Activated CD8-positive, alpha-beta T cell treated with anti-CD3 and anti-CD28 coated beads for 36 hours (primary cell): Measurements from ENCODE around the gene KIAA1328. TPM values are rescaled to one million over a fixed set of nuclear protein-coding genes. Genes with fewer than 3 reads are reported as not detected.

Experiments used
- ATAC-seq: fragments of 200-7000 bp; cut with Tn5 transposase; one replicate; pipeline ENCODE4 v1.10.0; 2021; ENCODE audit warnings: mild to moderate bottlenecking, moderate library complexity
- CTCF ChIA-PET: fragments of 350-600 bp; sonication (Branson Sonifier 250); formaldehyde crosslinking; loops from one replicate; lab custom pipeline; 2021; ENCODE audit warnings: antibody characterized with exemption; lab: Charles Lee
- POLR2A ChIA-PET: fragments of 350-600 bp; sonication (Branson Sonifier 250); formaldehyde crosslinking; loops from one replicate; lab custom pipeline; 2021; ENCODE audit warnings: antibody characterized with exemption; lab: Charles Lee
- DNase-seq: peaks from one replicate; pipeline ENCODE4 v3.0.0-alpha.2; 2020
- H3K27ac Mint-ChIP-seq: one replicate; pipeline ENCODE4 v1.8.0; 2021; ENCODE audit warnings: mild to moderate bottlenecking, mixed read lengths
- H3K27me3 Mint-ChIP-seq: one replicate; pipeline ENCODE4 v1.8.0; 2021; ENCODE audit warnings: mixed read lengths
- H3K36me3 Mint-ChIP-seq: one replicate; pipeline ENCODE4 v1.8.0; 2021; ENCODE audit warnings: low read depth, mixed read lengths
- H3K4me1 Mint-ChIP-seq: one replicate; pipeline ENCODE4 v1.8.0; 2021; ENCODE audit warnings: low read depth, mixed read lengths
- H3K4me3 Mint-ChIP-seq: one replicate; pipeline ENCODE4 v1.8.0; 2021; ENCODE audit warnings: mild to moderate bottlenecking, moderate library complexity, mixed read lengths
- H3K9me3 Mint-ChIP-seq: one replicate; pipeline ENCODE4 v1.8.0; 2021; ENCODE audit warnings: mixed read lengths
- intact Hi-C: fragments of 100-400 bp; cut with micrococcal nuclease; formaldehyde crosslinking; loops from one replicate; pipeline ENCODE4 v1.10.0; 2022
- total RNA-seq, 2 experiments: library from RNA; stranded (reverse); gene quantifications; one replicate each; pipeline ENCODE4 v1.2.3, GENCODE V29; 2021
- TF ChIP-seq, protein P1 (sequence below): fragments of 200-600 bp; IDR thresholded peaks from one replicate; pipeline ENCODE4 v1.8.0; 2022; ENCODE audit warnings: antibody characterized with exemption, mild to moderate bottlenecking

KIAA1328 gene
- total RNA-seq, 2 experiments from 2014 or later: 5.9 to 6.1 TPM

DNA sequence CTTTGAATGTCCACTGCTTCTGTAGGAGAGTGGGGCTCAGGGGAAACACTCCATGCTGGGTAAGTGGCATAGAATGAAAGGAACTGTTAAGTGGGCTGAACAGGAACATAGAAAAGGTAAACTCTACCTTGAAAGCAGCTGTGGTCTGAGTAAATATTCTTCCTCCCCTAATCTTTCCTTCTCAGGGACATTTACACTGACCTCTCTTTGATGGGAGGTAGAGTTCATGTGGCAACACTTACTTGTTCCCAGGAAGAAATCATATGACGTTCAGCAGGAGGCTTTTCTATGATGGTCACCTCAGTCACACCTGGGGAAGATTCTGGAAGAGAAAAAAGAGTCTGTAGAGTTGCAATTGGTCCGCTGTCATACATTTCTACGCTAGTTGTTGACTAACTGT, 10.3 kb upstream of the KIAA1328 start:
- ChIA-PET POLR2A (no interaction called here), CTCF (interaction anchor here (1.1 to 2.7 kb wide), 2 partner anchors 8 to 10 kb away, joined by 3 to 14 read pairs; no protein-coding TSS in a partner anchor)
- H3K36me3 Mint-ChIP-seq: peaks cover 31% of the 10 kb centered on the region
- TF ChIP-seq, protein P1, sequence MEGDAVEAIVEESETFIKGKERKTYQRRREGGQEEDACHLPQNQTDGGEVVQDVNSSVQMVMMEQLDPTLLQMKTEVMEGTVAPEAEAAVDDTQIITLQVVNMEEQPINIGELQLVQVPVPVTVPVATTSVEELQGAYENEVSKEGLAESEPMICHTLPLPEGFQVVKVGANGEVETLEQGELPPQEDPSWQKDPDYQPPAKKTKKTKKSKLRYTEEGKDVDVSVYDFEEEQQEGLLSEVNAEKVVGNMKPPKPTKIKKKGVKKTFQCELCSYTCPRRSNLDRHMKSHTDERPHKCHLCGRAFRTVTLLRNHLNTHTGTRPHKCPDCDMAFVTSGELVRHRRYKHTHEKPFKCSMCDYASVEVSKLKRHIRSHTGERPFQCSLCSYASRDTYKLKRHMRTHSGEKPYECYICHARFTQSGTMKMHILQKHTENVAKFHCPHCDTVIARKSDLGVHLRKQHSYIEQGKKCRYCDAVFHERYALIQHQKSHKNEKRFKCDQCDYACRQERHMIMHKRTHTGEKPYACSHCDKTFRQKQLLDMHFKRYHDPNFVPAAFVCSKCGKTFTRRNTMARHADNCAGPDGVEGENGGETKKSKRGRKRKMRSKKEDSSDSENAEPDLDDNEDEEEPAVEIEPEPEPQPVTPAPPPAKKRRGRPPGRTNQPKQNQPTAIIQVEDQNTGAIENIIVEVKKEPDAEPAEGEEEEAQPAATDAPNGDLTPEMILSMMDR: no peak
- H3K4me1 Mint-ChIP-seq: peaks cover 7% of the 10 kb centered on the region
- H3K4me3 Mint-ChIP-seq: no peak overlapping the region
- no peak for ATAC-seq
- H3K27me3 Mint-ChIP-seq: no peaks in the 10 kb centered on the region
- H3K9me3 Mint-ChIP-seq: no peaks in the 10 kb centered on the region
- intact Hi-C loops: no loop called here
- H3K27ac Mint-ChIP-seq: no peak overlapping the region
- DNase-seq: no peak

DNA sequence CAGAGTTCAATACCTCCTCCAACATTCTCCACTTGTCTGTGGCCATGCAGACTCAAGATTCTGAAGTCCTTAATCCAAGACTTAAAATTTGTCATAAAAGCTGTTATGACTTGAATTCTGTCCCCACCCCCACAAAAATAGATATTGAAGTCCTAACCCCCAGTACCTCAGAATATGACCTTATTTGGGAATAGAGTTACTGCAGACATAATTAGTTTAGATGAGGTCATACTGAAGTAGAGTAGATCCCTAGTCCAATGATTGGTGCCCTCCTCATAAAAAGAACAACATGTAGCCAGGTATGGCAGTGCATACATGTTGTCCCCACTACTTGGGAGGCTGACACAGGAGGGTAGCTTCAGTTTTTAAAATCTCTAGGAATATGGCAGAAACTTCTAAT, 9.3 kb upstream of the KIAA1328 start:
- no peaks in the 10 kb centered on the region for H3K27me3 Mint-ChIP-seq
- H3K9me3 Mint-ChIP-seq: no peaks in the 10 kb centered on the region
- TF ChIP-seq, protein P1: no peak
- H3K27ac Mint-ChIP-seq: no peak overlapping the region
- H3K4me3 Mint-ChIP-seq: no peak overlapping the region
- H3K36me3 Mint-ChIP-seq: peaks cover 36% of the 10 kb centered on the region
- DNase-seq: no peak
- intact Hi-C loops: no loop called here
- POLR2A ChIA-PET: no interaction called here
- peaks cover 10% of the 10 kb centered on the region for H3K4me1 Mint-ChIP-seq
- CTCF ChIA-PET: interaction anchor here (2.7 kb wide), 1 partner anchor 11 kb away, joined by 14 read pairs; no protein-coding TSS in a partner anchor
- ATAC-seq: no peak

DNA sequence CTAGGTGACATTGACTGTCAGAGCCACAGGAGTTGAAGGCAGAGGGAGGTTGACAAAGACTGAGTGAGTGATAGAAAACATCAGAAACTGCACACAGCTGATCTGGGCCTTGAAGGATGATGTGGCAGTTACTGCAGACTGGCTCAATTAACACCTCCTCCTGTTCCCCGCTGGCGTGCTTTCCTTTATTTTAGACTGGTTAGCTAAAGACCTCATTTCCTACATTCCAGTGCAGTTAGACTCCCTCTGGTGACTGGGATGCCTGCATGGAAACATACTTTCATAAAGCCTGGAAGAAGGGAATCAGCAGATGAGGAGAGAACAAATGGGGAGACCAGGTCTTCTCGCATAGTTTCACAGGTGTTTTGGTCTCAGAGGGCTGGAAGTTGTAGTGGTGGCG, 7.2 kb upstream of the KIAA1328 start:
- TF ChIP-seq, protein P1: no peak
- no peak for DNase-seq
- intact Hi-C loops: no loop called here
- Mint-ChIP-seq H3K4me1 (peaks cover 13% of the 10 kb centered on the region), H3K36me3 (peaks cover 34% of the 10 kb centered on the region), H3K27me3 (no peaks in the 10 kb centered on the region), H3K27ac (no peak overlapping the region), H3K4me3 (no peak overlapping the region), H3K9me3 (no peaks in the 10 kb centered on the region)
- no peak for ATAC-seq
- CTCF ChIA-PET: interaction anchor here (1.2 to 1.3 kb wide), 2 partner anchors 11 to 13 kb away, joined by 3 read pairs; no protein-coding TSS in a partner anchor
- POLR2A ChIA-PET: no interaction called here

DNA sequence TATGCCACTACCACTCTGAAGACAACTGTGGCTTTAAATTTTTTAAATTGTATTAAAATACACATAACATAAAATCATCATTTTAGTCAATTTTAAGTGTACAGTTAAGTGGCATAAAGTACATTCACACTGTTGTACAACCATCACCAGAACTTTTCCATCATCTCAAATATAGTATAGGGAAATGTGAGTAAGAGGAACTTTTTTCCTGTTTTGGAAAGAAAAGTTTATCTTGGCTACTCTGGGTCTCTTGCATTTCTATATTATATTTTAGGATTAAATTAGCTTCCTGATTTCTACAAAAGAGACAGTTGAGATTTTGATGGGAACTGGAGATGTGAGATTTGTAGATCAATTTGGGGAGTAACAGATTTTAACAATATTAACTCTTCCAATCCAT, 3.4 kb upstream of the KIAA1328 start:
- no peak for ATAC-seq
- H3K4me1 Mint-ChIP-seq: peaks cover 30% of the 10 kb centered on the region

DNA sequence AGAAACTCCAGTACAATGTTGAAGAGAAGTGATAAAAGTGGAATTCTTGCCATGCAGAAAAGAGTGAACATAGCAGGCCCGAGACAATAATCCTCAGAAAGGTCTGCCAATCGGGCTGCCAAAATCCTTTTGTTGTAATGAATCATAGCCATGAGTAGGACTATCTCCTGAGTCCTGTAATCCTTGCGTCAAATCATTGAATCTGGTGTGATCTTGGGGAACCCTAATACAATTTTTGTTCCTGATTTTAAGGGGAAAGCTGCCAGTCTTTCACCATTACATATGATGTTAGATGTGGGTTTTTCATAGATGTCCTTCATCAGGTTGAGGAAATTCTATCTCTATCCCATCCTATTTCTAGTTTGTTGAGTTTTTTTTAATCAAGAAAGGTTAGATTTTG, 2.4 kb upstream of the KIAA1328 start:
- intact Hi-C loops: no loop called here
- ChIA-PET POLR2A (interaction anchor here (0.7 kb wide), 1 partner anchor 242 kb away, joined by 4 read pairs; no protein-coding TSS in a partner anchor), CTCF (interaction anchor here (0.7 to 1.0 kb wide), 3 partner anchors 8 to 17 kb away, joined by 3 to 6 read pairs (median 3); no protein-coding TSS in a partner anchor)
- no peaks in the 10 kb centered on the region for H3K27me3 Mint-ChIP-seq
- DNase-seq (no peak), ATAC-seq (no peak)
- no peak overlapping the region for H3K4me3 Mint-ChIP-seq
- H3K27ac Mint-ChIP-seq: no peak overlapping the region
- H3K4me1 Mint-ChIP-seq: peaks cover 40% of the 10 kb centered on the region
- peaks cover 22% of the 10 kb centered on the region for H3K36me3 Mint-ChIP-seq
- TF ChIP-seq, protein P1: no peak
- H3K9me3 Mint-ChIP-seq: no peaks in the 10 kb centered on the region

More for the DNA sequence above, 3.4 kb upstream of the KIAA1328 start:
- POLR2A ChIA-PET: no interaction called here
- TF ChIP-seq, protein P1: no peak
- Mint-ChIP-seq H3K36me3 (peaks cover 23% of the 10 kb centered on the region), H3K9me3 (no peaks in the 10 kb centered on the region), H3K4me3 (no peak overlapping the region), H3K27ac (no peak overlapping the region), H3K27me3 (no peaks in the 10 kb centered on the region)
- CTCF ChIA-PET: interaction anchor here (1.0 kb wide), 1 partner anchor 16 kb away, joined by 3 read pairs; no protein-coding TSS in a partner anchor
- intact Hi-C loops: no loop called here
- DNase-seq: no peak
